ENCODE measurements around the gene ERI3.

ERI3 gene

GRCh38 chr1:44361478-44361877 lies 6.4 kb upstream of the ERI3 start:
- no peak overlapping the region for H3K4me3 ChIP-seq (ENCODE audit: low read length)
- peak; percentile 25 for TF ChIP-seq CTCF (IDR thresholded peaks at IDR 0.05; ENCODE audit: insufficient read depth, low read depth, low read length, missing control alignments)

GRCh38 chr1:44359234-44359935 lies 4.3 kb upstream of the ERI3 start:
- TF ChIP-seq CTCF (IDR thresholded peaks at IDR 0.05; ENCODE audit: insufficient read depth, low read depth, low read length, missing control alignments): no peak
- no peak overlapping the region for H3K4me3 ChIP-seq (ENCODE audit: low read length)
- DNase-seq (ENCODE audit: low read depth): peak; percentile 21

More at GRCh38 chr1:44361478-44361877, 6.4 kb upstream of the ERI3 start:
- peak; percentile 17 for DNase-seq (ENCODE audit: low read depth)

- TF ChIP-seq CTCF (IDR thresholded peaks at IDR 0.05; ENCODE audit: insufficient read depth, low read depth, low read length, missing control alignments): no peak
- no peak for DNase-seq (ENCODE audit: low read depth)
- H3K4me3 ChIP-seq (ENCODE audit: low read length): no peak overlapping the region
These were observed 2.7 kb upstream of the ERI3 start for GRCh38 chr1:44357710-44358109.

- DNase-seq (ENCODE audit: low read depth): no peak
- no peak for TF ChIP-seq CTCF (IDR thresholded peaks at IDR 0.05; ENCODE audit: insufficient read depth, low read depth, low read length, missing control alignments)
- H3K4me3 ChIP-seq (ENCODE audit: low read length): peak overlapping the region; percentile 36
These were observed 687 bp upstream of the ERI3 start for GRCh38 chr1:44355582-44356305.

- no peak for TF ChIP-seq CTCF (IDR thresholded peaks at IDR 0.05; ENCODE audit: insufficient read depth, low read depth, low read length, missing control alignments)
- peak; percentile 70 for DNase-seq (ENCODE audit: low read depth)
- H3K4me3 ChIP-seq (ENCODE audit: low read length): peak overlapping the region; percentile 75
These were observed 703 bp downstream of the ERI3 start for GRCh38 chr1:44354268-44354839.

GRCh38 chr1:44353604-44354003 lies 1.5 kb downstream of the ERI3 start:
- H3K4me3 ChIP-seq (ENCODE audit: low read length): peak overlapping the region; percentile 75
- no peak for DNase-seq (ENCODE audit: low read depth)
- no peak for TF ChIP-seq CTCF (IDR thresholded peaks at IDR 0.05; ENCODE audit: insufficient read depth, low read depth, low read length, missing control alignments)
